ENCODE measurements around the gene TAL1. TPM values are rescaled to one million over a fixed set of nuclear protein-coding genes. Genes with fewer than 3 reads are reported as not detected.

The TAL1 gene
- total RNA-seq, 4 donors from 2014 or later = 0.59 to 1.6 (median 0.70) TPM

GRCh38 chr1:47219001-47219400, 13.0 kb downstream of the TAL1 start:
- H3K9me3 ChIP-seq = no peaks in the 10 kb centered on the region
- intact Hi-C loops (cut with DNase I; ENCODE audit: low total_unique reads) = no loop called here
- DNase-seq (no peak), ATAC-seq (no peak)
- in situ Hi-C loops (cut with MboI; ENCODE audit: low sequenced_read_pairs in 4 of 4) = no loop called here
- no peak overlapping the region for H3K27ac ChIP-seq
- no peak overlapping the region for H3K4me3 ChIP-seq
- peaks cover 13 to 15% (median 15%) of the 10 kb centered on the region in 3 donors for H3K27me3 ChIP-seq
- no peaks in the 10 kb centered on the region for H3K4me1 ChIP-seq
- no peak for TF ChIP-seq CTCF (IDR thresholded peaks at IDR 0.05 in 4 of 5, conservative IDR thresholded peaks at IDR 0.05 in 1 of 5)
- TF ChIP-seq POLR2A (IDR thresholded peaks at IDR 0.05) = no peak
- H3K36me3 ChIP-seq = no peaks in the 10 kb centered on the region

DNA sequence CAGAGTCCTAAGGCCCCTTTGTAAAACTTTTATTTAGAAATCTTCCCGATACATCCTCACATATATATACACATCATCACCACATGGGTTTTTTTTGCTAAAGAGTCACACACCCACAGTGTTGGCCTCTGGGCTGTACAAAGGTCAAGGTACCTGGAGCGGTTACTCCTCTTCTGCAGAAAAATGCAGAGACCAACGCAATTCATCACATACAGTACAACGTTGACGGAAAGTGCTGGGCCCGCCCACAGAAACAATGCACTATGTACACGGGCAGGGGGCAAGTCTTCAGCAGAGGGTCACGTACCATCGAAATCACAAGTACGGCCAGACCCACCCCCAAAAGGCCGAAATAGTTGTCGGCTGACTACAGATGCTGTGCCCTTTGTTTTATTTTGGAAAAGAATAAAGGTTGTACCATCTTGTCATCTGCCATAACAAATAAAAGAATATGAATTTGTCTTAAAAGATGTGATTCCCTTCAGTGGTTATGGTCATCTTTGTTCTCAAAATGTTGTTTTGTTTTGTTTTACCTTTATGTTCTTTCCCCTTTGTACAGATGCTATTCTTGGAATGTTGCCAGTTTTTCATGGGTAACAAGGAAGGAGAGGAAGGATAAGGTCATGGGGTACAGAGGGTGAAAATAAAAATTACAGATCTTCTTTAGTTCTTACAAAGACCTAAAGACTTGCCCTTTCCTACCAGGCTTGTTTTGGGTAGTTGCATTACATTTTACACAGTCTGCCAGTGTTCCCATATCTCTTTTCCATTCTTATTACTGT, 15.6 kb downstream of the TAL1 start:
- Histone ChIP-seq H3K27me3 (no peaks in the 10 kb centered on the region), H3K36me3 (no peaks in the 10 kb centered on the region), H3K4me1 (no peaks in the 10 kb centered on the region), H3K9me3 (no peaks in the 10 kb centered on the region), H3K27ac (no peak overlapping the region), H3K4me3 (no peak overlapping the region)
- ATAC-seq (no peak), DNase-seq (no peak)
- TF ChIP-seq CTCF (IDR thresholded peaks at IDR 0.05 in 4 of 5, conservative IDR thresholded peaks at IDR 0.05 in 1 of 5) (no peak), POLR2A (IDR thresholded peaks at IDR 0.05) (no peak)
- in situ Hi-C loops (cut with MboI; ENCODE audit: low sequenced_read_pairs in 4 of 4) (no loop called here), intact Hi-C loops (cut with DNase I; ENCODE audit: low total_unique reads) (no loop called here)

DNA sequence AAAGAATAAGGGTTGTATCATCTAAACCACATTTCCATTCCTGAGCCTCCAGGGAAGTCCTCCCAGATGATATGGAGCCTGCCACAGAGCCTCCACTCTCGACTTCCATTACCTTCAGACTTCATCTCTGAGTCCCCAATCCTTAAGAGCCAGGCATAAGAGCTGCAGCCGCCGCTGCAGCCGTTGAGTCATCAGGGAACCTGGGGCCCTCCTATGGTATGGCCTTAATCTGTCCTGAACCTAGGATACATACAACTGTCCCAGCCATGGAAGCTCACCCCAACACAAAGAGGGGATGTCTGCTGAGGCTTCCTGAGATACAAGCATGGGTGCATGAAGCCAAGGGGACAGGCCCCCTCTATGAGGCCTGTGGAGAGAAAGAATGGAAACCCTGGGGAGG, 16.3 kb downstream of the TAL1 start:
- no peaks in the 10 kb centered on the region for H3K36me3 ChIP-seq
- H3K27ac ChIP-seq = no peak overlapping the region
- intact Hi-C loops (cut with DNase I; ENCODE audit: low total_unique reads) = no loop called here
- DNase-seq = no peak
- H3K4me3 ChIP-seq = no peak overlapping the region
- in situ Hi-C loops (cut with MboI; ENCODE audit: low sequenced_read_pairs in 4 of 4) = no loop called here
- TF ChIP-seq POLR2A (IDR thresholded peaks at IDR 0.05) (no peak), CTCF (IDR thresholded peaks at IDR 0.05 in 4 of 5, conservative IDR thresholded peaks at IDR 0.05 in 1 of 5) (no peak)
- H3K9me3 ChIP-seq = no peaks in the 10 kb centered on the region
- no peak for ATAC-seq
- H3K27me3 ChIP-seq = no peaks in the 10 kb centered on the region
- no peaks in the 10 kb centered on the region for H3K4me1 ChIP-seq

GRCh38 chr1:47214549-47214948, 17.5 kb downstream of the TAL1 start:
- no peak for TF ChIP-seq POLR2A (IDR thresholded peaks at IDR 0.05)
- no peak for TF ChIP-seq CTCF (IDR thresholded peaks at IDR 0.05 in 4 of 5, conservative IDR thresholded peaks at IDR 0.05 in 1 of 5)
- Histone ChIP-seq H3K9me3 (no peaks in the 10 kb centered on the region), H3K36me3 (no peaks in the 10 kb centered on the region), H3K27me3 (no peaks in the 10 kb centered on the region), H3K4me1 (no peaks in the 10 kb centered on the region), H3K4me3 (no peak overlapping the region), H3K27ac (no peak overlapping the region)
- ATAC-seq (no peak), DNase-seq (no peak)
- intact Hi-C loops (cut with DNase I; ENCODE audit: low total_unique reads) (no loop called here), in situ Hi-C loops (cut with MboI; ENCODE audit: low sequenced_read_pairs in 4 of 4) (no loop called here)

All from gastrocnemius medialis (tissue), 4 donors.